Epidermal melanocyte (primary cell): Measurements from ENCODE around the gene MCC.

ENCODE experiments used
- DNase-seq: peaks from one replicate; pipeline ENCODE4 v3.0.0; 2011; ENCODE audit warnings: low spot score; ENCODE audit not compliant: insufficient read length

The MCC gene

DNA sequence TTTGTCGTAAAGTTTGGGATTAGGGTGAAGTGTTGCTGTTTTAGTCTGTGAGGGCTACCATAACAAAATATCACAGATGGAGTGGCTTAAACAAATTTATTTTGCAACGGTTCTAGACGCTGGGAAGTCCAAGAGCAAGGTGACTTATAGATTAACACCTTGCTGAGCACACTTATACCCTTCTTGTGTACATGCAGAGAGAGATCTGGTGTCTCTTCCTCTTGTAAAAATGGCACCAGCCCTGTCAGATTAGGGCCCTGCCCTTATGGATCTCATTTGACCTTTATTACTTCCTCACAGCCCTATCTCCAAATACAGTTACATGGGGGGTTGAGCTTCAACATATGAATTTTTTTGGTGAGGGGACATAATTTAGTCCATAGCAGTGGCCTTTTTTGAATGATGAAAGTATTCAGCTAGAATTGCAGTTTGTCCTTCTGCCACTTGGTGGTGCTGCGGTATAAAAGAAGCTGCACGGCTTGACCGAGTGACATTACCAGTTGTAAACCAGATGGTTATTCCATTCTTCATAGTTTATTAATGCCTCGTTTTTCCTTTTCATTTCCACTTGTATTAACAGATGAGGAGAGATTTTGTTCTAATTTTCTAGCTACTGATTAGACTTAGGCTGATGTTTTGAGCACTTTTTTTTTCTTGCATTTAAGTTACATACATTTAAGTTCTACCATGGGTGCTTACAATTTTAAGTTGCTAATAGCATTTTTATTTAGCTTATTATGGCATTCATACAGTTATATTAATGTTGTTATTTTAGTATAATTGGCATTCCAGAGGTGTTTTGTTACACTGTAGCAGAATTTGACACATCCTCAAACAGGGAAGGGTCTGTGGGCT is 492.3 kb downstream of the MCC start:
- peak; percentile 51 for DNase-seq

DNA sequence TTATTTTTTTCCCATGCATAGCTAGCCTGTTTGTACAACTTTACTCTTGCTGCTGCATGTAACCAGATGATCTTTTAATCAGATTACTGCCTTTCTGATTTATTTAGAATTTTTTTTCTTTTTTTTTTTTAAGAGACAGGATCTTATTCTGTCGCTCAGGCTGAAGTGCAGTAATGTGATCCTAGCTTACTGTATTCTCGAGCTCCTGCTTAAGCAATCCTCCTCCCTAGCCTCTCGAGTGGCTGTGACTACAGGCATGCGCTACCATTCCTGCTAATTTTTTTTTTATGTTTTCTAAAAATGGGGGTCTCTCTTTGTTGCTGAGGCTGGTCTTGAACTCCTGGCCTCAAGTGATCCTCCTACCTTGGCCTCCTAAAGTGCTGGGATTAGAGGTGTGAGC is 502.0 kb downstream of the MCC start:
- DNase-seq = no peak

DNA sequence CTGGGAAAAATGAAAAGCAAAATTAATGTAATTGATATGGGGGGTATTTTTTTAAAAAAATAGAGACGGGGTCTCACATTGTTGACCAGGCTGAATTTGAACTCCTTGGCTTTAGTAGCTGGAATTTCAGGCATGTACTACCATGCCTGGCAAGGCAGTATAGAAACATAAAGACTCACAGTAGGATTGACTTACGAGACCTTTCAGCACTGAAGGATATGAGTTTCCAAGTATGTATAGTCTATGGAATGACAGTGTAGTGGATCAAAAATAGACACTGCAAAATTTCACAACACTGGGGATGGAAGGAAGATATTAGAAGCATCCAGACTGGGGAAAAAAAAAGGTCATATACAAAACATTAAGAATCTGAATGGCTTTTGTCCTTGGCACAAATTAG is 504.9 kb downstream of the MCC start:
- no peak for DNase-seq

DNA sequence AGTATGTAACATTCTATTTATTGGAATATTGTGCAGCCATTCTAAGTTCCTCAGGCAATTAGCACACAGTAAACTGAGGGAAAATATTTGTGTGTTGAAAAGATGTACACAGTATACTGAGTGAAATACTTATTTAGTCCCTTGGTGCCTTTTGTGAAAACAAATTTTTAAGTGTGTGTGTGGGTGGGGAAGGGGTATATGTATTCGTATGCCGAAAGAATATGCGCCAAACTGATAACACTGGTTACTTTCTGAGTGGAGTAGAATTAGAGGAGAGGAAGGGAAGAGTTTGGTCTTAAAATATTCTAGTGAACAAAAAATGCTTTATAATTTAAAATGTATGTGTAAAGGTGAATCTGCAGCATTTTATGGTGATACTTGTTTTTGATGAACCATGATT is 508.5 kb downstream of the MCC start:
- DNase-seq = no peak

DNA sequence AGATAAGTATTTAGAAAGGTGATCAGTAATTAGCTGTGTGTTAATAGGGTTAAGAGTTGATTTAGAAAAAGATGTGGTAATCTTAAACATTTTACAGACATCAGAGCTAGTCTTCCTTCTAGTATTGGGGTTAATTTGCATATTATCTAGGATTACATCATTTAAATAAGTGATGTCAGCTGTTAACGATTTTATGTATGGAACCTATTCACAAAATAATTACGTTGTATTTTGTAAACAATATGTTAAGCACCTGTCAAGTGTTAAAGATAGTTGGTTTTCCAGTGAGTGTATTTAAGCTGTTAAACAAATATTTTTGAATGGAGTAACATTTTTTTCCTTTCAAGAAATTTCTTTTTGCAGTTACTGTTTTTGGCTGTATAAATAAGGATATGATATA is 509.4 kb downstream of the MCC start:
- DNase-seq = no peak

DNA sequence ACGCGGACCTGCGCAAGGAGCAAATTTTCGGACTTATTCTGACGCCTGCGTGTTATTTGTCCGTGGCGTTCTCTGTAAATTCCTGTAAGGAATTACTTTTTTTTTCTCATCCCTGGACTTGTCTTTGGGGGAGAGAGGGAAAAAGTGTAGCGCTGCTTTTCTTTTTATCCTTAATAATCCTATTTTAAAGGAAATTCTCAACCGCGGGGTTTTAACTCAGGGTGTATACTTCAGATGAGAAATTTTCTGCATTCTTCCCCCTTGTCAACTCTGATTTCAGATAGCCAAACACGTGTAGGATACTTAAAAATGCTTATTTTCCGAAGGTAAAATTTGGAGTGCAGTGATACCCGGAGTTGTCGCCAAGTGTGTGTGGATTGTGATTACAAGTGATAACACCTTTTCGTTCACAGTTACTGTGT is 510.8 kb downstream of the MCC start:
- DNase-seq = no peak

DNA sequence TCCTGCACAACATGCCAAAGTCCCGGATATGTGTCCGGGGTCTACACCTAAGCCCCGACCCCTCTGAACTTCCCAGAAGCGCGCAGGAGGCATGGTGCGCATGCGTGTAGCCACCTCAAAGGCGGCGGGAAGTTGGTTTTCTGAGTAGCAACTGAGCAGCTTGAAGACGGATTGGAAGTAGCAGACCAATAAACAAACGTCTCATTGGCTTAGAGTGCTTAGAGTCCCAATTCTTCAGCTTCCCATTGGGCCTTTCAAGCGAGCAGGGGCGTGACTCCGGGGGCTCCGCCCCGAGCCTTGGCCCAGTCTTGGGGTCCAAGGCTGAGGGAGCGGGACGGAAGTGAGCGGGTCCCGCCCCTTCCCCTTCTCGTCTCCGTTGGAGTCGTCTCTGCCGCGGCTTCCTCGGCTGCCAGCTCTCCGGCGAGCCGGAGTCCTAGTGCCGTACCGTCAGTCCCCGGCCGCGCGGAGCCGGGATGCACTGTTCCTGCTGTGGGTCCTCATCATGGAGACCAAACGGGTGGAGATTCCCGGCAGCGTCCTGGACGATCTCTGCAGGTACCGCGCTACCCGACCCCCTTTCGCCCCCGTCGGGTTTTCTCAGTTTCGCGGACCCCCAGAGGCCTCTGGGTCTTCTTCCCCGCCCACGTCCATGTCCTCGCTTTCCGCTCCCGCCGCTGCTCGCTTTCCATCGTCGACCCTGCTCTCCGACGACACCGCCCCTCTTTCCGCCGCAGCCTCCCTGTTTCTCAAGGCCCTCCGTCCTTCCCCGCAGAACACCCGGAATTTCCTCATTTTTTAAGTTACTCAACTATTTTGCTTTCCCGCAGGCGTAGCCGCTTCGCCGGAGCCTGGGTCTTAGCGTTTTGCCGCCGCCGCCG is 511.6 kb downstream of the MCC start, which contains the start of gene DCP2:
Gene DCP2, plus strand, starts transcription at position 367 of the 878 bp plus-strand sequence. Its CDS starts 136 bp downstream, at position 503.
- DNase-seq = peak; percentile 97

DNA sequence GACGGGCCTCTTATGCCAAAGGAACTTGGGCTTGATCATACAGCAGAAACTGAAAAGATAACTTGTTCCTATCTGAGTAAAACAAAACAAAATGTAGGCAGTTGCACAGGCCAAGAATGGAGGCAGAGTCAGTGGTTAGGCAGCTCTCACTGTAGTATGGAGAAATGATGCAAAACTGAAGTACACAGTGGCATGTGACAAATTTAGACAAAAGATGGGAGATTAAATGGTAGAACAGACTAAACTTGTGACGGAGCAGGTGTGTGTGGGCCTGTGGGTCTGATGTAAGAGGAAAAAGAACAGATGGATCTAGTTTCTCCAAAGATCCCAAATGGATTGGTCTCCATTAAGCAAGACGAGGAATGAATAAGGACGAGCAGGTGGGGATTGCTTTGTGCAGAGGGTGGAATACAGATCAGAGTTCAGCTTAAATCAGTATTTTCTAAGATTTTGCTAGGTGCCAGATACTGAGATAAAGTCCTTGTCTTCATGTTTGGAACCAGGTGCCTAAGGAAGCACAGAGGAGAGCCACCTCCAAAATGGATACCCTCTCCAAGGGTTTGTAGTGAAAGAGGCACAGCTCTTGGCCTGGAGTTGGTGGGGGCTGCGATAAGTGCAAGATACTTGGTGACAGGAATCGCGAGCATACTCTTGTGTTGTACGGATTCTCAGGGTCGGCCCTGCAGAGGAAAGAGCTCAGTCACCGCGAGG is 512.4 kb downstream of the MCC start:
- DNase-seq = no peak

DNA sequence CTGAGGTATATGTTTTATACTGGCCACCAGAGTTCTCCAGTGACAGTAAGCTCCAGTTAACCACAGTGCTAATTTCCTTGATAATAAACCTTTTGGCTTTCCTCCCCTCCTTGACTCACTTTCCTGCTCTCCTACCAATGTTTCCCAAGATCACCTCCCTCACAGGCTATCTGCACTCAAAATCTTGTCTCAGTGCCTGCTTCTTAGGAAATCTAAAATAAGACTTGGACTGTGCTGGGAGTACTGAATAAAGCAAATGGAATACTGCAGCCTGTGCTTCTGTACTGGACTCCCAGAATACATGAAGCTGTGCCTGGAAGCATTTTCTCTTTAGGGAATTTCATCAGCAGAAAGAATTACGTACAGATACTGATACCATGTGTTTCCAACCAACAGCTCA is 513.4 kb downstream of the MCC start:
- no peak for DNase-seq

DNA sequence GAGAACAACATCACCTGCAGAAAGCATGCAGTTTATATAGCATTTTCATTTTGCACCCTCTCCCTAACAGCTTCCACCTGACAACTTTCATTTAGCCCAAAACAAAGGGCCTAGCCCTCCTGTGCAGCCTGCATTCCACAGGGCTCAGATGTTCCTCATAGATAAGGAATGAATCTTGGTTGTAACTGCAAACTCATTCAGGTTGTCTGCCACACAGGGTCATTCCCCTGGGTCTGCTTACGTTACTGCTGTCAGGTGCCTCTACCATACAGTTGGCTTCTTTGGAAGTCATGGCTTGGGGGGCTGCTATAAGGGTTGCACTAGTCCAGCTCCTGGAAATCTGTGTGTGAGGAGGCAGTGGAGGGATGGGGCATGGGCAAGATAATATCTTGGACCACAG is 514.3 kb downstream of the MCC start:
- DNase-seq = no peak

DNA sequence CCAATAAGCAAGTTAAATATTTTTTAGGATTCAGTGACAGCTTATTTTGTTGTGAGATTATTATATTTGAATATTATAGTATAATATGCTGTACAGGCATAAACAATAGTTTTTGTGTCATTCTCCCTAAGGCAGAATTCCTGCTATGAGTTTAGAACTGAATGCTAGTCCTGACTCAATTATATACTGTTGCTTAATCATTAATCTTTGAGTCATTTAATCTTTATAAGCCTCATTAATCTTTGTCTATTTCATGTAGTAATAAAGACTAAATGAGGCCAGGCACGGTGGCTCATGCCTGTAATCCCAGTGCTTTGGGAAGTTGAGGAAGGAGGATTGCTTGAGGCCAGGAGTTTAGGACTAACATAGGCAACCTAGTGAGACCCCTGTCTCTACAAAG is 515.2 kb downstream of the MCC start:
- DNase-seq = no peak
